Cerebellar nuclear complex (tissue), 1 donor: Measurements from ENCODE around the gene CYB561.

Source experiments
- DNase-seq, 2 experiments: peaks; one replicate each; lab custom pipeline; 2025; lab: John Stamatoyannopoulos, UW

CYB561 gene

DNA sequence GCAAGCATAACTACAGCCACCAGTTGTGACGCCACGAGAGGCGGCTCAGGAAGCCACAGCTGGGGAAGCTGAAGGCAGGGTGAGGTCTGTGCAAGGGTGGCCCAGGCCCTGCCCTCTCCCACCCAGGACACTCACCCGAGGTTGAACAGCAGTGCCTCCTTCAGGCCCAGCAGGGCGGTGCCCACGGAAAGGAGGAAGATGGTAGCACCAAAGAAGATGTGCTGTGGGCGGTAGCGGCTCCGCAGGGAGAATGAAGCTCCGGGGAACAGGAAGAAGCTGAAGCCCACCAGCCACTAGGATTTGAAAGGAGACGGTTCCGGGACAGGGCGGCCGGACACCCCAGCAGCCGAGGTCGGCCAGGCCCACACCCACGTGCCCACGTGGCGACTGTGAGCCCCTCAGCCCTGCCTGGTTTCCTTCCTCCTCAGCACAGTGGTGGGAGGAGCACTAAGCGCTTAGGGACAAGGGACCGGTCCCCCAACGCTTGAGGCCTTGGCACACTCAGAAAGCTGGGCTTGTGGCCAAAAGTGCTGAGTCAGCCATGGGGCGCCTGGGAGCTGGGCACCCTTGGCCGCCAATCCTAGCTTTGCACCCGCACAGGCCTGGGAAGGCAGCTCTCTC is 11.0 kb downstream of the CYB561 start:
- no peak for DNase-seq

DNA sequence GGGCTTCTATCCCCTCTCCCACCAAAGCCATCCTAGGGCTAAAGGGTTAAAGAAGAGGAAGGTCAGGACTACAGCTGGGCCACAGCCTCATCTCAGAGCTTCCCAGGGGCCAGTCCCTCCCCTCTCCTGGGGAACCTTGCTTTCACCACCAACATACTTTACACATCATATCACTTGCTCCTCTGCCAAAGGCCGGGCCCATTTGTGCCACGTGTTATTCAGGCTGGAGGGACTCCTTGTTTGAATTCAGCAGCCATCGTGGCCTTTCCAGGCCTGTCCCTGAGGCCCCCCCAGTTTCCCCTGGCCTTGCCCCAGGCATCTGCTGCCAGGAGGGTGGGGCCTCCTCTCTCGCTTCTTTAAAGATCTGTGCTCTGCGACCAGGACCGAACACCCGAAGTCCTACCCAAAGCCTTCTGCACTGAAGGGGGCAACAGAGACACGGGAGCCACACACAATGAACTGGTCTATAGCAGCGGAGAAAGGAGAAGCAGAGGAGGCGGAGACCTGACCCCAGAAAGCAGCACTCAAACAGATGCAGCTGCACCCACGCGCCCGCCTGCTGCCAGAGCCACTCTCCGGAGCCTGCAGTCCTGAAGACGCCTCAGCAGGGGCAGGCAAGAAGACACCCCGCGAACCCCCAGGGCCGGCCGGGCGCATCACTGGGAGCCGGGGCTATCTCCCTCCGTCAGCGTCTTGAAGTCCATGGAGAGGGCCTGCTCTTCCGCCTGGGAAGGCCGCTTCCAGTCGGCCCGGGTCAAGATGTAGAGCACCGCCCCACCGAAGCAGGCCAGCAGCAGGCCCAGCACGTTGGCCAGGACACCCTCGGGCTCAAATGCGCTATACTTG is 12.1 kb downstream of the CYB561 start:
- DNase-seq: no peak

DNA sequence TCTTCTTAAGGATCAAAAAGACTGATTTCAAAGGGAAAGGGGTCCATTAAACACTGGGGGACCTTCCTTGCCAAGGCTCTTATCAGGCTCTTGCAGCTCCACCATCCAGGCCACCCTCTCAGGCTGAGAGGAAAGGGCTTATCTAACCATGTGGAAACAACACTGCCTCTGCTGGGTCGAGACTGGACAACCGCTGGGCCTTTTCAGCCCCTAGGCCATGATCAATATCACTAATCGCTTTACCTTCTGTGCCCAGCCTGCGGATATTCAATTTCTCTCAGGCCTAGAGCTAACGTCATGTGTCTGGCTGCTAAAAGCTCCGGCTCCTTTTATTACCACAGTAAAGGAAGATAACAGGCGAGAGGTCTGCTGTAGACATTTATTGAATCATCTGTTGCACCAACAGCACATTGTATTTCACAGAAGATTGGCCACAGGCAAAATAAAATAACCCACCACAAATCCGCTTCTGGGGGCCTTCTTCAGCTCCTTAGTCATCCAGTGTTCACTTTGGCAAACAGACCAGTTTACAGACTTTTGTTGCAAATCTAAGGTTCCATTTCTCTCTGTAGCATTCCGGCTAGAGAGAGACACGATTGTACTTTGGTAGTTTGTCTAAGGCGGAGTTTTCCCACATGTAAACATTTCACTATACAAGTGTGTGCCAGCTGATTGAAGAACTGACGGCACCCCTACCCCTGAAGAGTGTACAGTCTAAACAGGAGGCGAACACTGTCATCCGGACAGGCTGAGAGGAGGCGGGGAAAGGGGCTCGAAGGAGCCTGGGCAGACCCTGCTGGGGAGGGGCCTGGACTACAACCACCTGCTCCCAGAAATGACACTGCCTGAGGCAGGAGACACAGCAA is 13.9 kb downstream of the CYB561 start:
- no peak for DNase-seq

DNA sequence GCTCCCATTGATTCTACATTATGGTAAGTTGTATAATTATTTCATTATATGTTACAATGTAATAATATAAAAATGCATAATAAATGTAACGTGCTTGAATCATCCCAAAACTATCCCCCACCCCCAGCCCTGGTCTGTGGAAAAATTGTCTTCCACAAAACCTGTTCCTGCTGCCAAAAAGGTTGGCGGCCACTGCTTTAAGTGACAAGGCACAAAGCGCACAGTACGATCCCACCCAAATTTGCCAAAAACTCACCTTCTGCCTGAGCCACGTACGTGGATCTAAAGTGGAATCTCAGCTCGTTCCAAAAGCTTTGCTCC is 14.5 kb downstream of the CYB561 start:
- DNase-seq: no peak

DNA sequence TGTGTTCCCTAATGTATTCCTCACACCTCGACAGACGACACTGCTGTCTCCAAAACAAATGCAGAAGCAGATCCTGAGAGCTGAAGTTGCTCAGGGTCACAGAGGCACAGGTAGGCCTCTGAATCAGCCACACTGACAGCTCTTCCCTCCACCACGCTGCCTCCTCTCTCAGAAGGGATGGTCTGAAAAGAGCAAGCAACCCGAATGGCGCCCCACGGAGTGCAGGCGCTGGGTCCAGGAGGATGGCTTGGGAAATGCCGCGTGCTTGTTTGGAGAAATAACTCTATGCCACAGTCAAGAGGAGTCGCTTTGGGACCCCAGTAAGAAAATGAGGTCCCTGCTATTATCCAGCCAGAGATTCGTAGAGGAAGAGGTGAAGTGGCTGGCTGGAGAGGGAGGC is 15.9 kb downstream of the CYB561 start:
- no peak for DNase-seq

DNA sequence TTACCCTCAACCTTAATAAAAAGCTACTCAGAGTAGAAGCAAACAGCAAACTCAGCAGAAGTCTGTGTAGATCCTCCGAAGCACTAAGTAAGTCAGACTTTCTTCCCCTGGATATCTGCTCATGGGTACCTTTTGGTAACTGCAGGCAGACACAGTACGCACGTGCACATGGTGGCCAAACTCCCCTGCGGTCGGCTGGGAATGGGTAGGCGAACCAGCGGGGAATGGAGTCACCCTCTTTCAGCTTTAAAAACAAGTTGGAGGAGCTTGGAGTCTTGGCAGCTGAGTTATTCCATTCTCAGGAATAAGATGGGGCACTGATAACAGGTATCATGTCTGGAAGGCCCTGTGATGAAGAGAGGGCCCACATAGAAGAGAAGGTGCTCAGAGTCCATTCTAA is 16.3 kb downstream of the CYB561 start:
- DNase-seq: no peak

DNA sequence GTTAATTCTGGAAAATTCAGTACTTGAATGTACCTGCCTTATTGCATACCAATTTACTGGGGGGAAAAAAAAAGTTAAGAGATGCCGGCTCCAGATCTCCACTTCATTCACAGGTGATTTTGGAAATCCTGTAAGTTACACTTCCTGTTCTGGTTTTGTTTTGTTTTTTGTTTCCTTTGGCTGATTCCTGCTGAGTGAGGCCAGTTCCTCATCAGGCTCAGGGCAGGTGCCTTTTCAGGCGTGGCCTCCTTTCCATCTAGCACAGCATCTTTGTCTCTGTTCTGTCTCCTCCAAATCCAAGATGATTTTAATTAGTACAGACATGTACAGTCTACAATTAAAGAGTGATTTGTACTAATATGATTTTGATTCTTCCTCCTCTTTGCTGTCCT is 19.2 kb downstream of the CYB561 start:
- DNase-seq: no peak

DNA sequence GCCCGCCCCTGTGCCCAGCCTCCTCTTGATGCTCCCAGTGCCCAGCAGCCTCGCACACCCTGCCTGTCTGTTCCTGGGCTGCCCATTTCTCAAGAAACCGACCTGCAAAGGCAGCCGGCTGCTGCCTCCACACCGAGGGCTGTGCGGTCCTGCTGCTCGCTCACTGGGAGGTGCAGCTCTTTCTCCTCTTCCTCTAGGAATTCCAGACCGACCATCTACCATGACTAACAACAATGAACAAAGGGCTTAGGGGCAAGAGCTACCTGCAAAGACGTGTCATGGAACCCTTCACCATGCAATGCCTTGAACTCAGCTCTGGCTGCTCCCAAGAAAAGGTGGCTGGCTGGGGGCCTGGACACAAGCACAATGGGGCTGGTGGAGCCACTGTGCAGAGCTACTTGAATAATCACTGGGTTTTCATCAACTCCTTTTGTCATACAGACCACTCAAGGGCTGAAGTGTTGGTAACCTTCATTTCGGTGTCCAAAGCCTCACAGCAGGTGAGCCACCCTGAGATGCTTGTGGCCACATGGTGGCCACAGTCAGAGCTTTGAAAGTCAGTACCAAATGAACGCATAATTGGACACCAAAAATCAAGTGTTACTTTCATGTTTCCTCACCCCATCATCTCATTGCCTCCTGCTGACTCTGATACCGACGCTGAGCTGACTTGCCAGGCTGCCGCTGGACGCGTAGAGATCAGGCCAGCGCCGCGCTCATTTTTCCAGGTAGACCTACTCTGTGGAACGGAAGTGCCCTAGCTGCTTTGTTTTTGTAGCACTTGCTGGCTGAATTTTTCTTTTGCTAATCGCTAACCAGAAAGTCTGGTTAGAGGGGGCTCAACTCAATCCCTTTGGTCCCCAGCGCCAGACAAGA is 19.8 kb downstream of the CYB561 start:
- DNase-seq: no peak

DNA sequence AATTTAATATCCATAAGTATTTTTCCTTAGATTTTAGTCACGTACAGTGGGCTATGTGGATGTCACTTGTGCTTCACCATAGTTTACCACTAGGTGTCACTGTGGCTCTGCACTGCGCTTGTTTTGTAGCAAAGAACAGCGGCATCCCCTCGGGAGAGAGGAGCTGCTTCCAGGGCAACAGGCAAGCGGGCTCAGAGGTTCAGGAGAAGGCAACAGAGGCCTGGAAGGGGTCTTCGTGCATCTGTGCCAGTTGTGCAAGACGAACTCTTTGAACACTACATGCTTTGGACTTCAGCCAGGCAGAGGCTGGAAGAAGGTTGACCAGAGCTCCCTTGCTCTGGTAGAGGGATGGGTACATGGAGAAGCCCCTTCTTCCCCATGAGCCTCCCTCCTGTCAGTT is 20.6 kb downstream of the CYB561 start:
- peak in 1 of 2 experiments; percentile 61 for DNase-seq

DNA sequence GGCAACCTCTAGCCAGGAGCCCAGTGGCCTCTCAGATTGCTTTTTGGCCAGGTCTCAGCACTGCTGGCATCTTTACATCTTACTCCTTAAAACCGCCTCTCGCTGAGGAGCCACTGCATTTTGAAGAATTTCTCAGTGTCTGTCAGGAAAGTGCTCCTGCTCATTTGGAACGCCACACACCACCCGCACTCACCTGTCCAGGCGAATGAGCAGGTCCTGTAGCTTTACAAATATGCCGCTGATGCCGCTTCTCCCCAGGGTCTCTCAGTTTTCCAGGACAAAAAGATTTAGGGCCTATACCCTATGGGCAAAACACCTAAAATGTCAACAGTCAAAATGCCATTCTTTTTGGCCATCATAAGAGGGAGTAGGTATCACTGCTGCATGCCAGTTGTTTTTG is 22.1 kb downstream of the CYB561 start:
- no peak for DNase-seq

DNA sequence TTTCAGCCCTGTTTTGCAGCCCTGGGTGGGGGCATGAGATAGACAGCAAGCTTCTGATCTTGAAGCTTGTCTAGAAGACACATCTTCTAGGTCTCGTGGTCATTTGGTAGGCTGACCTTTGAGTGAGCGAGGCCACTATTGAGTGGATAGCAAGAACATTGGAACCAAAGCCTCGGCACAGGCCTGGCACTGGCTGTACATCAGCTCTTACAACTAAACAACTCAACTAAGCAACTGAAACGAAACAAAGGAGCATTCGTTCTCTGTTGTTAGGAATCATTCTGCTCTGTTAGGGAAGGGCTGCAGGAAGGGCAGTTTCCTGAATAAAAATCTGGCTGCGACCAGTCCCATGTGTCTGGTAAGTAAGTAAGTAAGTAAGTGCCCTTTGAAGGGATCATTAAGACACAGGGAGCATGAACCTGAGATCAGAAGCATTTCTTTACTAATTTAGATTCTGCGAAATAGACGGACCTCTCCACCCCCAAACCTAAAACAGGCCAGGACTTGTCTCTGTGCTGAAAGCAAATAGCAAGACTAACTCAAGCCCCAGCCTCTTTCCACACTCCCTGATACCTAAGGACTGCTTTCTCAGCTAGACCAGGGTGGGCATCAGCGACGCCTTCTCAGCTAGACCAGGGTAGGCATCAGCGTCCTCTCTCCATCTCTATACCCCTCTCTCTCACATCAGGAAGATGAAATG is 22.7 kb downstream of the CYB561 start:
- no peak for DNase-seq

DNA sequence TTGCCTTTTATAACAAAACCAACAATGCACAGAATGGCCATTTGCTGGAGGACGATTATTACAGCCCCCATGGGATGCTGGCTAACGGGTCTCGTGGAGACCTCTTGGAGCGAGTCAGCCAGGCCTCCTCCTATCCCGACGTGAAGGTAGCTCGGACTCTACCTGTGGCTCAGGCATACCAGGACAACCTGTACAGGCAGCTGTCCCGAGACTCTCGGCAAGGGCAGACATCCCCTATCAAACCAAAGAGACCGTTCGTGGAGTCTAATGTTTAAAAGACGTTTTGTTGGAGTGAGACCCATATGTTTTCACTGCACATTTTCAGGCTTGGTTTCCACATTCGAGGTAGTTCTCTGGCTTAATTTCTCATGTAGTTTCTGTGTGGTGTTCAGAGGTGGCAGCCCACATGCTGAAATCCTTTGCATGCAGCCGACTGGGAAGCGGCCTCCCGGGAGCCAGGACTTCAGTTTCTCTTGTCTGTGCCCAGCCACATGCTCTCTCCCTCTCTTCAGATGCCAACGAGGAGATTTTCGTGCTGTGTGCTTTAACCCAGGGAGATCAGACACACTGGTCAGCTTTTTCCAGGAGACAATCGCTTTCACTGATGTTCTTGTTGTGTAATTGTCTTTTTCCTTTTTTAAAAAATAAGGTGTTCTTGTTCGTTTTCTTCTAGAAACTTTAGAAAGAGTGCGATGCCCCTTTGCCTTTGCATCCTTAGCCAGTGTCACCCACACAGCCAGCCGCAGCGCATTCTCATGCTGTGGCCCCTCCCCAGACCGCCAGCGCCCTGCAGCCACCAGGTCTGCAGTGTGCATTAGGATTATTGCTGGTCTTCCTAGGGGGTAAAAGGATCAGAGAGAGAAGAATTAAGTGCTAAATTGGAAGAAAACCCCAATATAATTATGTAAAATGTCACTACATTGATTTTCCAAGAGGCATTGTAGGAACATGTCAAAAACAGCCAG is 24.1 kb downstream of the CYB561 start:
- DNase-seq: no peak

DNA sequence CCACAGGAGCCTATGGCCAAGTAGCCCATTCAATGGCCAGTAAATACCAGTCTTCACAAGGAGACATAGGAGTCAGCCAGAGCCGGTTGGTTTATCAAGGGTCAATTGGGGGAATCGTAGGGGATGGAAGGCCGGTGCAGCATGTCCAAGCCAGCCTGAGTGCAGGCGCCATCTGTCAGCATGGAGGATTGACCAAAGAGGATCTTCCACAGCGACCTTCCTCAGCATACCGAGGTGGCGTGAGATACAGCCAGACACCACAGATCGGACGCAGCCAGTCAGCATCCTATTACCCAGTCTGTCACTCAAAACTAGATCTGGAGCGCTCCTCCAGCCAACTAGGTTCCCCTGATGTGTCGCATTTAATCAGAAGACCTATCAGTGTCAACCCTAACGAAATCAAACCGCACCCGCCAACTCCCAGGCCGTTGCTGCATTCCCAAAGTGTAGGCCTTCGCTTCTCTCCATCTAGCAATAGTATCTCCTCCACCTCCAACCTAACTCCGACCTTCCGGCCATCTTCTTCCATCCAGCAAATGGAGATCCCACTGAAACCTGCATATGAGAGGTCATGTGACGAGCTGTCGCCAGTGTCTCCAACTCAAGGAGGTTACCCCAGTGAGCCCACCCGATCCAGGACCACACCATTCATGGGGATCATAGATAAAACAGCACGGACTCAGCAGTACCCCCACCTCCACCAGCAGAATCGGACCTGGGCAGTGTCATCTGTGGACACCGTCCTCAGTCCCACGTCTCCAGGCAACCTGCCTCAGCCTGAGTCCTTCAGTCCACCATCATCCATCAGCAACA is 25.0 kb downstream of the CYB561 start:
- DNase-seq: no peak

DNA sequence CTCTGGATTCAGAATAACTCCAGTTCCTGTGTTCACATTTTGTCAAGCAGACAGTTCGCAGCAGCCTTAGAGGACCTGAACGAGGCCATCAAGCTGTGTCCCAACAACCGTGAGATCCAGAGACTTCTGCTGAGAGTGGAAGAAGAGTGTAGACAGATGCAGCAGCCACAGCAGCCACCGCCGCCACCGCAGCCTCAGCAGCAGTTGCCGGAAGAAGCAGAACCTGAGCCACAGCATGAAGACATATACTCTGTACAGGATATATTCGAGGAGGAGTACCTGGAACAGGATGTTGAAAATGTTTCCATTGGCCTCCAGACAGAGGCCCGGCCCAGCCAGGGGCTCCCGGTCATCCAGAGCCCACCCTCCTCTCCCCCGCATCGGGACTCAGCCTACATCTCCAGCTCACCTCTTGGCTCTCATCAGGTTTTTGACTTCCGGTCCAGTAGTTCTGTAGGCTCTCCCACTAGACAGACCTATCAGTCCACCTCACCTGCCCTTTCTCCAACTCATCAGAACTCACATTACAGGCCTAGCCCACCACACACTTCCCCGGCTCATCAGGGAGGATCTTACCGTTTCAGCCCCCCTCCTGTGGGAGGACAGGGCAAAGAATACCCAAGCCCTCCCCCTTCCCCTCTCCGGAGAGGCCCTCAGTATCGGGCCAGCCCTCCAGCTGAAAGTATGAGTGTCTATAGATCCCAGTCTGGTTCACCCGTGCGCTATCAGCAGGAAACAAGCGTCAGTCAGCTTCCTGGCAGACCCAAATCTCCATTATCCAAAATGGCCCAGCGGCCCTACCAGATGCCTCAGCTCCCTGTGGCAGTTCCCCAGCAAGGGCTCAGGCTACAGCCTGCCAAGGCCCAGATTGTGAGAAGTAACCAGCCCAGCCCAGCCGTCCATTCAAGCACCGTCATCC is 25.9 kb downstream of the CYB561 start:
- DNase-seq: no peak

DNA sequence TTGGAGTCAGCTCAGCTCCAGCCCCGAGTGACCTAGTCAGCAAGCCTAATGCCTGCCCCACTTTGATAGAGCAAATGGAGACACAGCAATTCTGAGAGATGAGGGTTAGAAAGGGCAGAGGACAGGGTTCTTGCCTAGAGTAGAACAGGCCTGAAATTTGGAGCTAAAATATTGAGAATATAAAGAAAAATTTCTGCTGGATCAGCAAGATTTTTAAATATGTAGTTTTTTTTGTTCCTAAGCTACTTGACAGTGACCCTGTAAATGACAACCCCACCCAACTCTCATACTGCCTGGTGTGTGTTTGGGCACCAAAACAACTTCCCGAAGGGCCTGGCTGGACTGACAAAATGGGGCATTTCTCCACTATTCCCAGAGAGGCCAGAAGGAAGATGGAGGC is 26.7 kb downstream of the CYB561 start:
- DNase-seq: no peak

DNA sequence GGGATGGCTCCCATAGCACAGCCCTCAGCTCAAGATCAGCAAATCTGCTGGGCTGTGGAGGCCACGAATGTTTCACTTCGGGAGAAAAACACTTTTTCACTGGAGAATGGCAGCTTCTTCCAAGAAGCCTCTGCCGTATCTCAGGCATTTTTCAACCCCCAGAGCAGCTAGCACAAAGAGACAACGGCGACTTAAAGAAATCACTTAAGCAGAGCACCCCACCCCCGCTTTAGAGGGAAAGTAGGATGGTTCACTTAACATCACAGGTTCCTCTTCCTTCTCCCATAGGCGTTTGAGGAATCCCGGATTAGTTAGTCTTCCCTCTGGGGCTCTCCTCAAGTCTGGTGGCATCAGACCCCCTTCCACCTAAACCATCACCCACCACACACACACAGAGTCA is 27.6 kb downstream of the CYB561 start:
- DNase-seq: no peak

DNA sequence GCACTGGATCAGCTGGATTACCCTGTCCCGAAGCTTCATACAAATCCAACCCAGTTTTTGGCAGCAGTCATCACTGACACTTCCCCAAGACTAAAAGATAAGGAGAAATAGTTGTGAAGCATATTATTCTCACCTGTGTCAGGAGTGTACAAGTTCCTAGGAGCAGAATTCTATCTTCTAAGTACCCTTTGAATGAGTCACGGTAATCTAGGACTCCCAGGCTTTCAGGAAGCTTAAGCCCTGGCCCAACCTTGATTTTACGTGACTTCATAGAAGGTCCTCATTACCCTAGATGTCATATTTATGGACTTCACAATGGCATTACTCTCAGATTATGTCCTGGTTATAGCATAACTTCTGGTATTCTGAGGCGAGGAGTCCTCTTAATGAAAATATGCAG is 31.9 kb downstream of the CYB561 start:
- DNase-seq: no peak

DNA sequence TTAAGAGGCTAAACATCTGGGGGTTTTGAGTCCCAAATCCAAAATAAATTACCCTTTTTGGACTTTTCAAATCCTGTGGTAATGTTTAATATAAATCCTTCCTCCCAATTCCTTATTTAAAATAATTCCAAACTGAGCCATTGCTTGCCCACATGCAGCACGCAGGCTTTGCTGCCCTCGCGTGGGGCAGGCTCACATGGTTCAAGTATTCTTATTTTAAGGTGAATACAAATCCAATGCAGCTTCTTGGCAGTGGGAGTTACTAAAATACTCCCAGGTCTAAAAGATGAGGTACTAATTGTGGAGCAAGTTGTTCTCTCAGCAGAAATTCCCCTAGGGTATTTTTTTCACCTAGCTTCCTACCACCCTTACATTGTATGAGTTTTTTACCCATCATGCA is 33.0 kb downstream of the CYB561 start:
- no peak for DNase-seq
